Ishikawa (cell line): ENCODE results near the gene N4BP2L1.

Source experiments
- CREB1 ChIP-seq: IDR thresholded peaks from 2 replicates; pipeline ENCODE4 v1.6.1; 2012; ENCODE audit warnings: low read depth
- EGR1 ChIP-seq: IDR thresholded peaks from 2 replicates; pipeline ENCODE4 v1.6.1; 2012
- EP300 ChIP-seq: IDR thresholded peaks from 2 replicates; pipeline ENCODE4 v1.6.1; 2012; ENCODE audit warnings: borderline replicate concordance
- NFIC ChIP-seq: IDR thresholded peaks from 2 replicates; pipeline ENCODE4 v1.6.1; 2012
- RAD21 ChIP-seq: IDR thresholded peaks from 2 replicates; pipeline ENCODE4 v1.6.1; 2012; ENCODE audit warnings: low read depth
- REST ChIP-seq: IDR thresholded peaks from 2 replicates; pipeline ENCODE4 v1.6.1; 2012; ENCODE audit warnings: low read depth, mild to moderate bottlenecking
- TAF1 ChIP-seq: IDR thresholded peaks from 2 replicates; pipeline ENCODE4 v1.6.1; 2012; ENCODE audit warnings: low read depth, mild to moderate bottlenecking
- TCF12 ChIP-seq: IDR thresholded peaks from 2 replicates; pipeline ENCODE4 v1.6.1; 2012; ENCODE audit warnings: low read depth
- YY1 ChIP-seq: IDR thresholded peaks from 2 replicates; pipeline ENCODE4 v1.6.1; 2012; ENCODE audit warnings: low read depth
- ZBTB7A ChIP-seq: IDR thresholded peaks from 2 replicates; pipeline ENCODE4 v1.6.1; 2012; ENCODE audit warnings: low read depth
- TF ChIP-seq, protein P1 (sequence below): IDR thresholded peaks from 2 replicates; pipeline ENCODE4 v1.6.1; 2012
- TF ChIP-seq, protein P2 (sequence below): IDR thresholded peaks from 2 replicates; pipeline ENCODE4 v1.6.1; 2012

- TF ChIP-seq, protein P1, sequence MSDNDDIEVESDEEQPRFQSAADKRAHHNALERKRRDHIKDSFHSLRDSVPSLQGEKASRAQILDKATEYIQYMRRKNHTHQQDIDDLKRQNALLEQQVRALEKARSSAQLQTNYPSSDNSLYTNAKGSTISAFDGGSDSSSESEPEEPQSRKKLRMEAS, result no peak
- TF ChIP-seq RAD21 (no peak), ZBTB7A (no peak), EP300 (no peak), NFIC (no peak), EGR1 (no peak), CREB1 (no peak), TAF1 (no peak), TCF12 (no peak), YY1 (no peak), REST (no peak)
- TF ChIP-seq, protein P2, sequence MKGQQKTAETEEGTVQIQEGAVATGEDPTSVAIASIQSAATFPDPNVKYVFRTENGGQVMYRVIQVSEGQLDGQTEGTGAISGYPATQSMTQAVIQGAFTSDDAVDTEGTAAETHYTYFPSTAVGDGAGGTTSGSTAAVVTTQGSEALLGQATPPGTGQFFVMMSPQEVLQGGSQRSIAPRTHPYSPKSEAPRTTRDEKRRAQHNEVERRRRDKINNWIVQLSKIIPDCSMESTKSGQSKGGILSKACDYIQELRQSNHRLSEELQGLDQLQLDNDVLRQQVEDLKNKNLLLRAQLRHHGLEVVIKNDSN, result no peak
These were observed 4.9 kb upstream of the N4BP2L1 start for GRCh38 chr13:32432856-32433255.
